Body of pancreas (tissue), 4 donors: ENCODE measurements around the gene TENM3.

Source experiments
- POLR2A ChIP-seq, 3 donors: fragments of 450-650 bp; IDR thresholded peaks; one replicate each; pipeline ENCODE4 v1.6.1; 2016; ENCODE audit warnings: antibody characterized with exemption in 3 of 3, mild to moderate bottlenecking in 2 of 3
- TF ChIP-seq, protein P1 (sequence below), 7 experiments: fragments of 450-650 bp in 4 of 7; fragments of 200-600 bp in 3 of 7; sonication (generic) in 3 of 7; IDR thresholded peaks; one replicate each; pipeline ENCODE4 v1.5.1; 2016 to 2019; ENCODE audit warnings: antibody characterized with exemption in 7 of 7

- TF ChIP-seq, protein P1, sequence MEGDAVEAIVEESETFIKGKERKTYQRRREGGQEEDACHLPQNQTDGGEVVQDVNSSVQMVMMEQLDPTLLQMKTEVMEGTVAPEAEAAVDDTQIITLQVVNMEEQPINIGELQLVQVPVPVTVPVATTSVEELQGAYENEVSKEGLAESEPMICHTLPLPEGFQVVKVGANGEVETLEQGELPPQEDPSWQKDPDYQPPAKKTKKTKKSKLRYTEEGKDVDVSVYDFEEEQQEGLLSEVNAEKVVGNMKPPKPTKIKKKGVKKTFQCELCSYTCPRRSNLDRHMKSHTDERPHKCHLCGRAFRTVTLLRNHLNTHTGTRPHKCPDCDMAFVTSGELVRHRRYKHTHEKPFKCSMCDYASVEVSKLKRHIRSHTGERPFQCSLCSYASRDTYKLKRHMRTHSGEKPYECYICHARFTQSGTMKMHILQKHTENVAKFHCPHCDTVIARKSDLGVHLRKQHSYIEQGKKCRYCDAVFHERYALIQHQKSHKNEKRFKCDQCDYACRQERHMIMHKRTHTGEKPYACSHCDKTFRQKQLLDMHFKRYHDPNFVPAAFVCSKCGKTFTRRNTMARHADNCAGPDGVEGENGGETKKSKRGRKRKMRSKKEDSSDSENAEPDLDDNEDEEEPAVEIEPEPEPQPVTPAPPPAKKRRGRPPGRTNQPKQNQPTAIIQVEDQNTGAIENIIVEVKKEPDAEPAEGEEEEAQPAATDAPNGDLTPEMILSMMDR (IDR thresholded peaks at IDR 0.05) = no peak
- TF ChIP-seq POLR2A (IDR thresholded peaks at IDR 0.05) = no peak
Measured at GRCh38 chr4:182521011-182521410, 277.8 kb downstream of the TENM3 start.
